GM21367 (cell line): ENCODE results near the gene CYP24A1.

Source experiments
- ATAC-seq: cut with Tn5 transposase; IDR thresholded peaks from one replicate; pipeline ENCODE4 v1.9.1; 2021; ENCODE audit not compliant: unreplicated experiment

The CYP24A1 gene

DNA sequence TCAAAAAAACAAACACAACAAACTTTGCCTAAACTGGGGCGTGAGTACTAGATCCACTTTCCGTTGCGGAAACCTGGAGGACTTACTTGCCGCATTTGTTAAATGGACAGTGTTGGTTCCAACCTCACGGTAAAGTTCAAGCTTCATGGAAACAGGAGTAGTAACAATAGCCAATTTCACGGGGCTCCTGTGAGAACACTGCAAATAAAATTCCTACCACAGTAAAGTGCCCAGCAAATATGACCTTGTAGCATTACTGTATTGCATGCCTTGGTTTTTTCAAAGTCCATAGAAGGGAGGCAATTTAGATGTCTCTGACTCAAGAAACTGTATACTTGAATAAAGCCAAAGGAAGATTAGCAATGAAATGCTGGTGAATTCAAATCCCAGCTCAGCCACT is 3.6 kb upstream of the CYP24A1 start:
- ATAC-seq, result no peak

DNA sequence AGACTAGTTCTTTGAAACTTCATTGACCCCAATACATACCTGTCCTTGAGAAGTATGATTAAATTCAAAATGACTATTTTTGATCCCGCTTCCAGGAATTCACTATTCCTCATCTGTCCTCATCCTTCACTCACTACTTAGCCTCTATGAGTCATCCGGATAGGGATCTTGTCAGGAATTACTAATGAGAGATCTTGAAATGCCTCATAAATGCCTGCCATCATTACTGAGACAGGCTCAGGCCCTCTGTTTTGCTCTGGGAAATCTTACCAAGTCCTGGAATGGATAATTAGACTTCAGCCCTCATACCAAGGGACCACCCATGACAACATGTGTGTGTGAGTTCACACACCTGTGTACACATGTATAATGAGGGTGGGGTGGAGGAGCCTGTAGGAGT is 2.8 kb upstream of the CYP24A1 start:
- ATAC-seq, result no peak

DNA sequence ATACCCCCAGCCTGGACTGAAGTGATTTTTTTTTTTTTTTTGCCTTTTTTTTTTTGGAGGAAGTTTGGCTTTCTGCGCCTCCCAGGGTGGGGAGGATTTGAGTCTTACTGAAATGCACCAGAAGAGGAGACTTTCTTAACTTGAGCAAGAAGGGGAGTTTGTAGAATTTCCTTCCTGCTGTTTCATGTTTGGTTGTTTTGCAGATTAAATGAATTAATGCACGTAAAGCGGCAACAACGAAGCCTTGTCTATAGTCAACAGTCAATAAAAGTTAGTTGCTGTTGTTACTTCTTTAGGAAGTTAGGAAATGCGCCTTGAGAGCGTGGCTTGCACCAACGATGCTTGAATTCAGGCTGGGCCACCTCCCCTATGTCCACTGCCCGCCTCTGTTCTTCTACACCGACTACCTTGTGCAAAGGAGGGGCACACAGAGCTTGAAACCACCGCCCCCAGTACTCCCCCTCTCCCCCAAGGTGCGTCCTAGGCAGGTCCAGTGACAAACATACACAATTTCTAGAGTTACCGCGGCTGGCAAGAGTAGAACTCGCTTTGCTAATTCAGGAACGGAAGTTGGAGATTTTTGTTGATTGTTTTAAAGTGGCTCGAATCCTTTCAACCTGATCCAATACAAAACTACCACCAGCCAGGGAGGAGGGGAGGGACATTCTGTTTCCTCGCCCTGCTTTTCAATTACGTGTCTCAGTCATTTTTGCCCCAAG is 830 bp upstream of the CYP24A1 start:
- ATAC-seq, result no peak

DNA sequence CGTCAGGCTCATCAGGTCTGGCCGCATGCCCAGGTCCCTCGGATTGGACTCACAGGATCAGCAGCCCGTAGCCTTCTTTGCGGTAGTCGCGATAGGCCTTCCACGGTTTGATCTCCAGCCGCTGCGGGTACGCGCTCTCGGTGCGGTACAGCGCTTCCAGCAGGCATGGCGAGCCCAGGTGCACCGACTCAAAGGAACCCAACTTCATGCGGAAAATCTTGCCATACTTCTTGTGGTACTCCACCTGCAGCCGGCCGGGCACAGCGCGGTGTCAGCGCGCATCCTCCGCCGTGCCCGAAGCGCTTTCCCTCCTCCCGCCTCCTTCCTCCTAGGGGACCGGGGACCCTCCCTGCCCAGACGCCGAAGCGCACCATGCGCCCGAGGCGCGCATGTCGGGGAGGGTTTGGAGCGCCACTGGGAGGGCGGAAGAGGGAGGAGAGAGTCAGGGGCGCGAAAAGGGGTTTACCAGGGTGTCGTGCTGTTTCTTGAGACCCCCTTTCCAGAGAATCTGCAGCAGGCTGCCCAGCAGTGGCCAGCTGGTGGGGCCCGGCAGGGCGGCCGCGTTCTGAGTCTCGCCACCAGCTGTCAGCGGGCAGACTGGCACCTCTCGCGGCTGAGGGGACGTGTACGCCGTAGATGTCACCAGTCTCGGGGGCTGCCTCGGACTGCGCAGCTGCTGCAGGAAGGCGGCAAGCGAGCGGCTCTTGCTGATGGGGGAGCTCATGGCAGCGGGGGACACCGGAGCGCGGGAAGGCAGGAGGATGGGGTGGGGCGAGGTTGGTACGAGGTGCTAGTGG is 732 bp downstream of the CYP24A1 start:
- ATAC-seq, result no peak

DNA sequence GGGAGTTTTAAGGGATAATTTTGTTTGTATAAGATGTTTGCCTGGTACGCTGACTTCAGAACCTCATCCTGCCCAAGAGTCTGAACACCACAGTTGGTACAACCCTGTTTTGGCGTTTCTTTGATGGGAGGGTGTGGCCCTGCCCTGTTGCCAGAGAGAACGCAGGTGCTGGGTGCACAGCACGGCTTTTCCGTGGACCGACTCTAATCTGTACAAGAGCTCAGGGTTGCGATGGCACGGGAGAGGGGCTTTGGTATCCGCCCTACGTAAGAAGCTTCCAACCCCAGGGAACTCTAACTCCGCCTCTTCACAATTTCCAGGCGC is 1.3 kb downstream of the CYP24A1 start:
- ATAC-seq, result no peak

DNA sequence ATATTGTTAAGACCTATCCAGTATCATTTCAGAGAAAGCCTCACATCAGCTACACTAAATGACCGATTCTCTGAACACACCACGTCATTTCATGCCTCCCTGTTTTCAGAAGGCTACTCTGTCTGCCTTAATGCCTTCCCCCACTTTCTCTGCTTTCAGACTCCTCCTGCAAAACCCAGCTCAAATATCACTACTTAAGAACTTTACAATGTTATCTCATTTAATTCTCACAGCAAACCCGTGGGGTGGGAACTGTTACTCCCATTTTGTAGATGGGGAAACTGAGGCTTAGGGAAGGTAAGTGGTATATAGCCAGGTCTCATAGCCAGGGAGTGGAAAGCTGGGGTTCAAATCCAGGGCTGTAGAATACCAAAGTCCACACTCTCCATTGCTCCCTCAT is 2.8 kb downstream of the CYP24A1 start:
- ATAC-seq, result no peak

DNA sequence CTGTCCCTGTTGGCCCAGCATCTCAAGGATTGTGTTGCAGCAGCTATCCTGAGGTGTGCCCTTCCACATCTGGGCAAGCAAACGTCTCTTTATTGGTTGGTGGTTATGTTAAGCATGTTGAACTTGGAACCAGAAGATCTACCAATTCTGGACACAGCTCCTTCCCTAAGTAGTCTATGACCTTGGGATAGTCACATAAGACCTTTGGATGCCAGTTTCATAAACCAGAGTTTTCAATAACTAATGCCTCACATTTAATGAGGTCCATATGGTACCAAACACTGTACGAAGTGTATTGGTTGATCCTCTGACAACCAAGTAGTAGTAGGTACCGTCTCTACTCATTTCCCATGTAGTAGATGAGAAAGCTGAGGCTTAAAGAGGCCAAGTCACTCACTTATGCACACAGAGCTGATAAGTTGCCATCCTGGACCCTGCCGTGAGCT is 3.7 kb downstream of the CYP24A1 start:
- ATAC-seq, result no peak

DNA sequence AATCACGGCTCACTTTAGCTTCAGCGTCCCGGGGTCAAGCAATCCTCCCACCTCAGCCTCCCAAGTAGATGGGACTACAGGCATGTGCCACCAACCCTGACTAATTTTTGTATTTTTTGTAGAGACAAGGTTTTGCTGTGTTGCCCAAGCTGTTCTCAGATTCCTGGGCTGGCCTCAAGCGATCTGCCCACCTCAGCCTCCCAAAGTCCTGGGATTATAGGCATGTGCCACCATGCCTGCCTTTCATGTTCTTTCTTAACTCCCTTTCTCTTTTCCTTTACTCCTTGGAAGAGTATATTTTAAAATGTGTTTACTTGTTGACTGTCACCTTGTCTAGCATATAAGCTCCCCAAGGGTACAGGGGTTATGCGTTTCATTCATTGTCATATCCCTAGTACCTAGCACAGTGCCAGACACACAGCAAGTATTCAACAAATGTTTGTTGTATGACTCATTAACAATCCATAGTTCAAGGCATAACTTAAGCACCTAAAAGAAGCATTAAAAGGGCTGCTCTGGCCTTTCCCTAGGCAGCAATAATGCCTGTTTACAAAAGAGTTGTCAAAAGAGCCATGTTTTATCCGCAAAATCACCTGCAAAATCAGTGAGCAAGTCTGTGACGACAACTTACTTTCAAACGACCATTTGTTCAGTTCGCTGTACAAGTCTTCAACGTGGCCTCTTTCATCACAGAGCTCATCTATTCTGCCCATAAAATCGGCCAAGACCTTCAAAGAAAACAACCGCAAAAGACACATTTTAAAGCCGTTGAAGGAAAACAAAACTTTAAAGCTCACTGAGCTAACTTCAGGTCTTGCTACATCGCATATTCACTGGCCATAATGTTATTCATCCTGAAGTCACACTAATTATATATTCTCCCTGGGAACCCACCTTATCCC is 4.6 kb downstream of the CYP24A1 start:
- ATAC-seq, result no peak

DNA sequence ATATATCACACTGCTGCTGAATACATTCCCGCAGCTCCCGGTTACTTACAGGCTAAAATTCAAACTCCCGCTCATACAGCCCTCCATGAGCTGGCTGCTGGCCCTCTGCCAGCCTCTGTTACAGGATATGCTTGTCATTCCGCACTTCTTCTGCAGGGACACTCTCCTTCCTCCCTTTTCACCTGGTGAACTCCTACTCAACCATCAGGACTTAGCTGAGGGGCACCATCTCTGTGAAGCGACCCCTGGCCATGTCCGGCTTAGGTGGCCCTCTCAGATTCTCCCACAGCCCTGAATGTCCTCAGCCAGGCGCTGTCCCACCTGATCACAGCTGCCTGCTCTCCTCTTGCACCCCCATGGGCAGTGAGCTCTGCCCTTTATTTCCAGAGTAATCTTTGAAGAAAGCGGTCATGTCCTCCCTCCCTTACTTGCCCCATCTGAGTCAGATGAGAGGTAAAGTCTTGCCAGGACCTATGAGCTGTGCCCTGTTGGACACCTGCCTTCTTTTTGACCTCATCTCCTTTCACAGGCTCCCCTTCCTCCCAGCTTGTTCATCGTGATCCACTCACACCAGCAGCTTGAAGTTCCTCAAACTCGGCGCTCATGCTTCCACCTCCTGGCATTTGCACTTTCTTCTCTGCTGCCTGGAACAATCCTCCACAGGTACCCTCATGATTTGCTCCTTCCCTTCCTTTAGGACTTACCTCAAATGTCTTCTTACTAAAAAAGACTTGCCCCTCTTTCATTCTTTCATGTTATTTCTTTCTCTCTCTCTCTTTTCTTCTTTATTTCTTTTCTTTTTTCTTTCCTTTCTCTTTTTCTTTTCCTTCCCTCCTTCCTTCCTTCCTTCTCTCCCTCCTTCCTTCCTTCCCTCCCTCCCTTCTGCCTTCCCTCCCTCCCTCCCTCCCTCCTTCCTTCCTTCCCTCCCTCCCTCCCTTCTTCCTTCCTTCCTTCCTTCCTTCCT is 5.6 kb downstream of the CYP24A1 start:
- no peak for ATAC-seq

DNA sequence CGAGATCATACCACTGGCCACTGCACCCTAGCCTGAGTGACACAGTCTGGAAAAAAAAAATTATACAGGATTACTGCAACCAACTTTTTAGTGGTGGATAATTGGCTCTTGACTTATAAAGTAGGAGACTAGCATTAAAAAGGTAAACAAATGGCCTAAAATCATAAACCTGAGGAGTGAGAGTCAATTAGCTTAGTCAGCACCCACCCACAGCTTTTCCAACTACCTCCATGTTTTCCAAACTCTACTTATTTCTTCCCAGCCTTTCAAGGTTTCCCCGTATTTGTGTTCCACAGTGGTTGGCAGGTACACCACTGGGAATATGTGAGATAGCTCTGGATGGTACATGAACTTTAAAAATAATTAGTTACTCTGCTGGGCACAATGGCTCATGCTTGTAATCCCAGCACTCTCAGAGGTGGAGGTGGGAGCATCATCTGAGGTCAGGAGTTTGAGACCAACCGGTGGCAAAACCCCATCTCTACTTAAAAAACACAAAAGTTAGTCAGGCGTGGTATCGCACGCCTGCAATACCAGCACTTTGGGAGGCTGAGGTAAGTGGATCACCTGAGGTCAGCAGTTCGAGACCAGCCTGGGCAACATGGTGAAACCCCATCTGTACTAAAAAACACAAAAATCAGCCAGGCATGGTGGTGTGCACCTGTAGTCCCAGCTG is 6.7 kb downstream of the CYP24A1 start:
- ATAC-seq, result no peak

DNA sequence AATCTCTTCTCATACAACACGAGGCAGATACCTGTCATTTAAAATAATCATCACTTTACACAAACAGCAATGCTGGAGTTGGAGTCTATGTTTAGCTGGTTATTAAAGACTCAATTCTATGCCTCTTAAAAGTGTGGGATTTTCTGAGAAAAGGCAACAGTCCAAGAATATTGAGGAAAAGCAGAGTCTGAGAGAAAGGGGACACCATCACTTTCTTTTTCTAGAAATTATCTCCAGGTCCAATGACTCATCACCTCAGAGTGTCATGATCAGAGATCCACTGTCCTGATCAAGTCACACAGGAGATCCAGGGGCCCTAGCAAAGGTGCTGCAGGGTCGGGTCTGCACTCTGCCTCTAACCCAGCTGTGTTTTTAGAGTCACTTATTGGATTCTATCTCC is 8.0 kb downstream of the CYP24A1 start:
- ATAC-seq, result no peak

DNA sequence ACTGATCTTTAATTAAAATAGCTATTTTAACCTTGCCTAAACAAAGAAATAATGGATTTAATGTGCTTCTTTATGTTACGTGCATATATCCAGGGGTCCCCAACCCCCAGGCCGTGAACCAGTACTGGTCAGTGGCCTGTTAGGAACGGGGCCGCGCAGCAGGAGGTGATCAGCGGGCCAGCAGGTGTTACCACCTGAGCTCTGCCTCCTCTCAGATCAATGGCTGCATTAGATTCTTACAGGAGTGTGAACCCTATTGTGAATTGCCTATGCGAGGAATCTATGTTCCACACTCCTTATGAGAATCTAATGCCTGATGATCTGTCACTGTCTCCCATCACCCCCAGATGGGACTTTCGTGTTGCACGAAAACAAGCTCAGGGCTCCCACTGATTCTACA is 8.8 kb downstream of the CYP24A1 start:
- no peak for ATAC-seq

DNA sequence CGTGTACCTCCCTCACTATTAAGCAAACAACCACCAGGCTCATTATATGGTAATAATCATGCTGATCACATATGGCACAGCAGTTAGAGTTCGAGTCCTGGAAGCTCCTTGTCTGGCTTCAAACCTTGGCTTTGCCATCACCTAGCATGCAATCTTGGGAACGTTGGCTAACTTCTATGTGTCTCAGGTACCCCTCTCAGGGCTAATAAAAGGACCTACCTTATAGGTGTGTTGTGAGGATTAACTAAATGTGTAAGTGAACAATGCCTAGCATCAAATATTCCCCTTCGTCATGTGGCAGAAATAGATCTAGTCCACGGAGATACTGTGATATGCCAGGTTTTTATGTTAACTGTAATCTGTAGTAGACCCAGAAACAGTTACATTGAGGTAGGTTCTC is 10.4 kb downstream of the CYP24A1 start:
- no peak for ATAC-seq

DNA sequence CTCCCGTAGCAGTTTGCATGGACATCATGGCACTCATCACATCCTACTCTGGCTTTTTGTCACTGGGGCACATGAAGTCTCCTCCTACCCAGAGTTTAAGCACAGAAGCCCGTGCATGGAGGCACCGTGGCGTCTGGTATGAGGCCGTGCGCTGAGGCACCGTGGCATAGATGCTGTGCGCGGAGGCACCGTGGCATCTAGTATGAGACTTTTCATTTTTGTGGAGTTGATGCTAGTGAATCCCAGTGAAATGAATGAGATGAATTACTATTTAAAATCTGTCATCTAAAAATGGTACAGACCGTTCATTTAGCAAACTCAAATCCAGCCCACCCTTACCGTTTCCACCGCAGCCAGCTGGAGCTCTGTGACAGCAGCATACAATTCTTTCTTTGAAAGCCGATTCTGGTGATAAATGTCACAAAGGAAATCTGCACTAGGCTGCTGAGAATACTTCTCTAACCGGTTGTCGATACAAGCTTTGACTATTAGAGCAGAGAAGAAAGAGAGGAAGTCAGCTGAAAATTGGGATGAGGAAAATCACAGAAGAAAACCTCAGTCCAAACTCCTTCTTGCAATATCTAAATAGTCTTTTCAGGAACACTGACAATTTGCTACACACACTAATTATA is 11.3 kb downstream of the CYP24A1 start:
- ATAC-seq, result no peak

DNA sequence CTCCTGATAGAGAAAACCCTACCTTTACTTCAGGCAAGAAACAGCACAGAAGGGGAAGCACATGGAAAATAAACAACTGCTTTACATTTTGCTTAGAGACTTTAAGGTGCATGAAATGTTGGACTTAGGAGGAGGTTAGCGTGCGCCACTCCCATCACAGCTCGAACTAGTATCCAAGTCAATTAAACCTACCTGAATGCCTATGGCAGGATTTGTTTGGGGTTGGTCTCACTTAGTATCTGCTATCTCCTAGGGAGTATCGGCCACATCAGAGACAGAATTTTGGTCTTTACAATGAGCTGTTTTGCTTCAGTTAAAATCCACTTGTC is 12.0 kb downstream of the CYP24A1 start:
- no peak for ATAC-seq

DNA sequence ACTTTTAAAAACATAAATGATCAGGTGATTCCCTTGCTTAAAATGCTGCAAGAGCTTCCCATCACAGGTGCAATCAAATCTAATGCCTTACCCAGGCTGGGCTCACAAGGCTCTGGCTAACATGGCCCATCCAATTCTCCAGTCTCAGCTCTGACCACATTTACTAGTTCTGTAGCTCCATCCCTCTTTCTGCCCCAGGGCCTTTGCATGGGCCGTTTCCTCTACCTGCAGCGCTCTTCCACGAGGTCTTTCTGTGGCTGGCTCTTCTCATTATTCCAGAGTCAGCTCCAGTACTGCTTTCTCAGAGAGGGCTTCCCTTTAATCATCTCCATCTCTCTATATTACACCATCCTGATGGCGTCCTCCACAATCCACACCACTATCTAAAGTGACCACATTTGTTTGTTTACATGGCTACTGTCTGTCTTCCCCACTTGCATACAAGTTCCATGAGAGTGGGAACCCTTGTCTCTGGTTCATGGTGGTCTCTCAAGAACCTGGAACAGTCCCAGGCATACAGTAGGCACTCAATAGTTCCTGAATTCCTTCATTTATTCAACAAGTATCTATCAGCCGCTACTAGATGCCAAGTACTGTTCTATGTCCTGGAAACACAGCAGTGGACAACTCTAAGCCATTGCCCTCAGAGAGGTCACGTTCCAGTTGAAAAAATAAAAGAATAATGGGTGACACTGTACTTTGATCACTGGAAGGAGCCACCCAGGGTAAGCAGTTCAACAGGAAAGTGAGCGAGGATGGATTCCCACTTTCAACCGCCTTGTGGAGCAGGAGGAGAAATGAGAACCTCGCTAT is 12.6 kb downstream of the CYP24A1 start:
- no peak for ATAC-seq

DNA sequence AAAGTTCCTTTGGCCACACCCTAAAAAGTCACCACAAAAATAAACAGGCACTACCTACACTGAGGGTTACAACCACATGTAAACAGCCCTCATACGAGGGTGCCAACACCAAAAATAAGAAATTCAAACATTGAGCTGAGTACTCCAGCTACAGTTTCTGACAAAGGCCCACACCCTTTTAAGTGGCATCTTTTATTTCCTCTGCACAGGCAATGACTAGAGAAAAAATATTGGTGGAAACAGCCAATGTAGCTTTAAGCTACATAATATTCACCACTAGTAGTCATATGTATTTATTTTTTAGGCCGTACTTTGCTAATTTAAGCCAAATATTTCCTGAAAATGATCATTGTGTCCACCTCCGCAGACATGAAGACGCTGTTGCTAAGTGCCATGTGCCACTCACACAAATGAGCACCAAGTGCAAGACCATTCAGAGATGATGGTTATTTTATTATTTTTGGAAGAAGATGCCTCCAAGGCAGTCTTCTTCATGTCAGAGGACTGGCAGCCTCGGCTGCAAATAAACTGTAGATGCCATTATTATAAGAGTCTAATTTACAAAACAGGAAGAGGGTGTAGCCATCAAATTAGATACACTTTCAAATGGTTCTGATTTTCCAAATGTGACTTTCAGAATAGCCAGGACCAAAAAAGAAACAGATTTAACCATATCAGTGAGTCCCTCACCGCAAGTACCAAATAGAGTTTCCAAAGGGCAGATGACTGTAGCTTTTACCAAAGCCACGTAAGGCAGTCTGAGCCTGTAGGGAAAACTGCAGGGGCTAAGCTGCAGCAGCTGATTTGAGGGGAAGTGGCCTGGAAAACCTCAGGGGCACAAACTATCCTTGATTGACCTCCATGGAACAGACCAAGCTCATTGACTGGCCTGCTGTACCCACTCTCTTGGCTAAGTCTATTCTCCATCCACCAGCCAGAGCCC is 13.4 kb downstream of the CYP24A1 start:
- no peak for ATAC-seq
